ENCODE data around the gene NDUFAF2.

DNA sequence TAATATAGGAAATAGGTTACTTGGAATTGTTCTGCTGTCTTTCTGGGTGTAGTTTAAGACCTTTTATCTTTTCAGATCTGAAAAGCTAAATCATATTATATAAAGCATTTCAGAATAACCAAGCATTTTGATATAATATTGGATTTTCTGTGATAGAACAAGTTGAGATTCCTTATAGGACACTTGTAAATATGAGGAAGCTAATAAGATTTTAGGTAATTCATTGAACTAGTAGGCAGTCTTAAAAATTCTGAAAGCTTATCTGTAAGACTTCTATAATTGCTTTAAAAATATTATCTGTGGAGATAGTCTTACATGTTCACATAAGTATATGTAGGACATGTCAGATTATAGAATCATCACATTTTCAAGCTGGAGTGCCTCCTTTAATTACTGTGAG, 114.5 kb downstream of the NDUFAF2 start:
- TF ChIP-seq CTCF (IDR thresholded peaks at IDR 0.05; ENCODE audit: poor library complexity) (no peak), EZH2 (IDR thresholded peaks at IDR 0.05; ENCODE audit: borderline replicate concordance) (no peak)
